HG03520 (cell line): ENCODE data around the gene ARHGAP18.

Experiments used
- ATAC-seq: cut with Tn5 transposase; IDR thresholded peaks from one replicate; pipeline ENCODE4 v1.9.1; 2021; ENCODE audit warnings: mild to moderate bottlenecking, moderate library complexity; ENCODE audit not compliant: unreplicated experiment

ARHGAP18 gene

DNA sequence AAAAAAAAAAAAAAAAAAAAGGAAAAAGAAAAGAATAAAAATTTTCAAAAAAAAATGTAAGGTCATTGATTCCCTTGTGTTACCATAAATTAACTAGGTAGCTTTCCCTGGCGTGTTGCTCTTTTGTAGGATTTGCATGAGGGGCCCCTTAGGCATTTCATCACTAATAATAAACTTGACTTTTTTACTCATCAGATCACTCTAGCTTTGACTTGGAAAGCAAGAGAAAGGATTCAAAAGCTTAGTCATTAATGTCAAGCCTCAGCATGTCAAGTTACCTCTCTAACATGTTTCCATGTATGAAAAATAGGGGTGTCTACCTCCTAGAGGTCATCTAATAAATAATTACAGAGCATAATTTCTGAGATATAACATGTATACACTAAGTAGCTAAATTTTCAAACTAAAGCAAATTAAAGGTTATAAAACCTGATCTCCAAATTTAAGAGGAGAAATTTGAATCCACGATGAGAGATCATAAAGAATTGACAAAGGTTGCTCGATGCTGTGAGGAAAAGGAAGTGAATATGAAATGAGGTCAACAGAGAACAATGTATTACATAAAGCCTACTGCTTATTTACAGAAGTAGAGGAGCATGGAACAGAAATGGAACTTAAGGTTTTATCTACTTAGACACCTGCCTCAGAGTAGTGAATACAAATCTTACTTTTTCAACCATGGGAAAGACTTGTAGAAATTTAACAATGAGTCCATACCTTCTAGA, 86.8 kb downstream of the ARHGAP18 start:
- ATAC-seq, result no peak

DNA sequence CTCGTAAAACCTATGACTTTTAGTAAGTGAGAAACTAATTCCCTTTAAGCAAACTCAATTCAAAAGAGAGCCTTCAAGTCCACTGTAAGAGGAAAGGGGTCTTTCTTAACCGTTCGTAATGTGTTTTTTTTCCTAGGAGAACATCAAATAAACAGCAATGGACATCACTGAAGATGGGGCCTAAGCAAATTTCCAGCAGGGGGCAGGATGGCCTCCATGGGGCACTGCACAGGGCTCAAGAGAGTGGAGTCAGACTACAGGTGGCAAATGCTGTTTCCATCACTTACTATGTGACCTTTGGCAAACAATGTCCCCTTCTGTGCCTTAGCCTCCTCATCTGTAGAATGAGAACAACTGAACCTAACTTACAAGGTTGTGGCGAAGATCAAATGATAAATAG, 88.7 kb downstream of the ARHGAP18 start:
- ATAC-seq, result no peak

DNA sequence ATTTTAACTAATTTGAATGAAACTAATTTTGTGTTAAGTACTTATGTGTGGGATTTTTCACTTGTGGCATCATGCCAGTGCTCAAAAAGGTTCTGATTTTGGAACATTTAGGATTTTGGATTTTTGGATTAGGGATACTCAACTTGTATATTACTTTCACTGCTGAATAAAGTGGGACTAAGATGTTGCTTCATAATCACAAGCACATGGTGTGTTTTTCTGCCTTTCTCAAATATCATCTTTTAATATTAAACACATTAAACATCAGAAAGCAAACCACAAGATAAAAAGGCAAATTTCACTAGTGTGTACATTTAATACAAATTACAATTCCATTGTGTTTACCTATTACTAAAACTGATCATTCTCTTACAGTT, 89.8 kb downstream of the ARHGAP18 start:
- ATAC-seq, result no peak

GRCh38 chr6:129619579-129620233, 90.3 kb downstream of the ARHGAP18 start:
- no peak for ATAC-seq

DNA sequence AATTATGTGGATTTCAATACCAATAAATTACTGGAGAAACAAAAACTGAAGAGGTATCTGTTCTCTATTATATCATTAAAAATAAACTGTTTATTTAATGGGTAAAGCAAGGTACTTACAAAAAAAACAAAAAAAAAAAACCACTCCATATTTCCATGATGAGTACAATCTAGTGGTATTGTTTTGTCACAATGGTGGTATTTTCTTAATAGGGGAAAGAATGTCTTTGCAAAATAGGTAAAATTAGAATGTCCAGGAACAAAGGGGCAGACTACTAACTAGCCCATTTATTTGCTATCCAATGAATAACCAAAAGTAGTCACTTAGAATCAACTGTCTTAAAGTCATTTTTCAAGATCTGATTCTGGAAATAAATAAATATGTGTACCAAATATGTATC, 92.0 kb downstream of the ARHGAP18 start:
- no peak for ATAC-seq

GRCh38 chr6:129615496-129615895, 94.5 kb downstream of the ARHGAP18 start:
- ATAC-seq, result no peak

DNA sequence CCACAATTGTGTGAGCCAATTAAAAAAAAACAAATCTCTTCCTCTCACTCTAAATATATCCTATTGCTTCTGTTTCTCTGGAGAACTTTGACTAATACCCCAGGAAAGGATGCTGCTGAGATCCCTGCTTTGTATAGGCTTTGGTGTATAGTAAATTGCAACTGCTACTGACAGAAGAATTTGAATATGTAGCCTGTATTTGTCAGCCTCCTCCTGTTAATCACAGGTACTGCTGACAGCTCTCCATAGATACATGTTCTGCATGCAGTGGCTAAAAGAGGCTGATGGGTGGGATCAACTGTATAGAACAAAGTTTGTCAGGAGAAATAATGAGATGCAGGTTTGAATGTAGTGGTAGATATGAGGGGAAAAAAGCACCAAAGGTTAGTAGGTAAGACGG, 95.0 kb downstream of the ARHGAP18 start:
- ATAC-seq, result no peak

DNA sequence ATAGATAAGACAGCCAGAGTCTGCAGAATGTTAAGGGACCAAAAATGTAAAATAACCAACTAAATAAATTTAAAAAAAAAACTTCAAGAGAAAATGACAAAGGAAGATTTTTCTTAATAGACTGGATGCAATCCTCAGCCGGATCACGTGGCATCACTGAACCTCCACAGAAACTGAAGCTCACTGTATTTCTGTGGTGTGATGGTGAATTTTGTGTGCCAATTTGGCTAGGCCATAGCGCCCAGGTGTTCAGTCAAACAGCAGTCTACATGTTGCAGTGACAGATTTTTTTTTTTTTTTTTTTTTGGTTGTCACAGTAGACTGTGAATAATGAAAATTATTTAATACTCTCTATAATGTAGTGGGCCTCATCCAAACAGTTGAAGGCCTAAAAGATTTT, 95.5 kb downstream of the ARHGAP18 start:
- no peak for ATAC-seq

DNA sequence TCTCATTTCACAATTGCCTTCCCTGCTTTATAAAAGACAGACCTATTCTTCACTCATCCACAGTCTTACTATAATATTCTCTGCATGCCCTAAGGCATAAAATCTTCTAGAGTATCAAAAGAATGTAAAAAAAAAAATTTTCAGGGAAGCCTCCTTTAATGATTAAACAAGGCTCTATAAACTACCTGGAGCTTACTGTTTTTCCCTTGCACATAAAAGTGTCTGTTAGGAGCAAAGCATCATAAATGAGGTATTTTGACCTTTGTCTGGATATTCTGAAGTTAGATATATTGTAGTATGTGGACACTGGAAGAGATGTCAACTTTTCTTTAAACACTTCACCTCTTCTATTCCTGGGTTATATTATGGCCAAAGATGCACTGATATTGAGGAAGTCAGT, 97.5 kb downstream of the ARHGAP18 start:
- ATAC-seq, result no peak

DNA sequence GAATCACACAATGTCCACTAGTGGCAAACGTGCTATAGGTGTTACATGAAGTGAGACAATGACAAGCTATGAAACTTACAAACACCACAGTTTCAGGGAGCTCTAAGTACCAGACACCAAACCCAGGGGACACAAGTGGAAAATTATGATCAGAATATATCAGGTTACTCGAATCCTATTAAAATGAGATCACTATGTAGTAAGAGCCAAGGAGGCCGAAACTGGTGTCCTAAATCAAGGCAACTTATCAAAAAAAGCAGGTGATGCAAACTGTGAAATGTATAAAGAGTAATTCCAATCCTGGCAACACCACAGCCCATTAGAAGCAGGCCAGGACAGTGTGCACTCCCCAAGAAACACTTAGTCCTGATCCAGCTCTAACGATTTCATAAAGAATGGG, 100.3 kb downstream of the ARHGAP18 start:
- no peak for ATAC-seq

DNA sequence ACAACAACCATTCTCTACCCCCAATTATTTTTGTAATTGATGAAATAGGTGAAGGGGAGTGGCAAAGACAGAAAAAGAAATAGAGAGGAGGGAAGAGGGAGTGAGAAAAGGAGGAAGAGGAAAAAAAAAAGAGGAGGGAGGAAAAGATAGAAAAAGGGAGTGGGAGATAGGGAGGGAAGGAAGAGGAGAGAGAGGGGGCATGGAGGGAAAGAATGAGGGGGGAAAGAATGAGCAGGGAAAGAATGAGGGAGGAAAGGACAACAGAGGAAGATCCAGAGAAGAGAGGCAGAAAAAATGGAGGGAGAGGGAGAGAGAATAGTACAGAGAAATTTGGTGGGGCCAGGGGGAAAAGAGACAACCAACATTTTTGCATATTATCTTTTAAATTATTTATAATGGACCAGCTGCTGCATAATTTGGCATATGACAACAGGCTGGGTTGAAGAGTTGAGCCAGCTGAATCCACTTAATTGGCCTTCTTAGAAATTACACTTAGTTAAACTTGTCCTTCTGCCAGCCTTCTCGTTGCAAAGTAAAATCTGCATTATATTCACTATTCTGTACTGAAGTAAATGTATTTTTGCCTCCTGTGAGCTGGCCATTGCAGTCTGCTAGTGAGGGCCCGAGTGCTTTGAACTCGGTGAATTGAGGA, 101.0 kb downstream of the ARHGAP18 start:
- ATAC-seq, result no peak

DNA sequence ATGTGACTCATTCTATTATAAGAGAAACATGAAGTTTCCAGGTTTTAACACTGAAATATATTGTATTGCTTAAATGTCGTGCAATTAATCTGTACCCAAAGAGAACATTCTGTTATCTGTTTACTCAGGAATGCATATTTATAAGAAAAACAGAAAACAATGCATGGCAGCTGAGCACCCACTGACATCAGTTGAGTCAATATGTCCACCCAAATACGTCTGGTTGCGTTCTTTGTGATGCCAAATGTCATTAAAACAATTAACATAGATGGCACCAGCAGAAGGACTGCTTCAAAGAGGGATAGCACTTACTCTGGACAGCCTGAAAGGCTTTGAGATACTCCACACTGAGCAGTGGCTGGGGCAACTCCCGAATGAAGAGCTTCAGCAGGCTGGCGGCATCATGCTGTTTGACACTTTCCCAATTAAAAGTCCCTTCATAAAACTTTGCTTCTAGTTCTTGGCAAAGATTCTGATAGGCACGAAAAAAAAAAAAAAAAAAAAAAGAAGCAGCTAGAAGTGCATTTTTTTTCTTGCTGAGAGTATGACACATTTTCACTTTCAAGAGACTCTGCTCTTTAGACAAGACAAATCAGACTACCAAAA, 102.3 kb downstream of the ARHGAP18 start:
- ATAC-seq, result no peak

DNA sequence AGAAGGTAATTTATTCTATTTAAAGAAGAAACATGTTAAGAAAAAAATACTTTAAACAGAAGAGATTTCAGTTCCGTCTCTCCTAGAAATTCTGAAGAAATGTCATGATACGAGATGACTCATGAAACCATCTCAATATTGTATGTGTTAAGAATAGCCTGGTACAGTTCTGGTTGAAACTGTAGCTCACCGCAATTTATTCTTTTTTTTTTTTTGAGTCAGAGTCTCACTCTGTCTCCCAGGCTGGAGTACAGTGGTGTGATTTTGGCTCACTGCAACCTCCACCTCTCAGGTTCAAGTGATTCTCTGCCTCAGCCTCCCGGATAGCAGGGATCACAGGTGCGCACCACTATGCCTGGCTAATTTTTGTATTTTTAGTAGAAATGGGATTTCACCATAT, 103.3 kb downstream of the ARHGAP18 start:
- no peak for ATAC-seq

- no peak for ATAC-seq
Measured at GRCh38 chr6:129605967-129606366, 104.0 kb downstream of the ARHGAP18 start.

GRCh38 chr6:129605095-129605494, 104.9 kb downstream of the ARHGAP18 start:
- no peak for ATAC-seq

GRCh38 chr6:129604321-129604720, 105.7 kb downstream of the ARHGAP18 start:
- no peak for ATAC-seq

- ATAC-seq, result no peak
Measured at GRCh38 chr6:129603741-129604140, 106.2 kb downstream of the ARHGAP18 start.

DNA sequence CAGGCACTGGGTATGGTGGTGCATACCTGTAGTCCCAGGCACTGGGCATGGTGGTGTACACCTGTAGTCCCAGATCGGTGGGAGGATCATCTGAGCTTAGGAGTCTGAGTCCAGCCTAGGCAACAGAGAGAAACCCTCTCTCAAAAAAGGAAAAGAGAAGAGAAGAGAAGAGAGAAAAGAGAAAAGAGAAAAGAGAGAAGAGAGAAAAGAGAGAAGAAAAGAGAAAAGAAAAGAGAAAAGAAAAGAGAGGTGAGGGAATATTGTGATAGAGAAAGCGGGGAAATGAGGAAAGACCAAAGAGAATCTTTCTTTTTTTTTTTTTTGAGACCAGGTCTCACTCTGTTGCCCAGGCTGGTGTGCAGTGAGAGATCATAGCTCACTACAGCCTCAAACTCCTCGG, 108.7 kb downstream of the ARHGAP18 start:
- no peak for ATAC-seq

DNA sequence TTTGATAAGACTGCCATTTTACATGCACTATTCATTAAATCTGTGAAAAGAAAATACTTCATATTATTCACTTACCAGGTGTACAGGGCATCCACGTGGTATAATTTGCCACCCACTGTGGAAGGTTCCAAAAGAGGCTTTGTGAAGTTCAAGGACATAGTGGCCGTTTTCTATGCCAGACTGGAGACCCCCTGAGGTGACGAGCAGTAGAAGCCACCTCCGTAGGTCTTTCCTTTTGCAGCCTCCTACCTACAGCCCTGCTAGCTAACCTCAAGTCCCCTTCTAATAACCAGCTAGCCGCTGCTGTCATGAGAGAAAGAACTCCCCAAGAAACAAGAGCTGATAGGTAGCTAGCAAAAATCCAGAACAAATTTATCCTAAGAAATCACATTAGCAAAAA, 110.5 kb downstream of the ARHGAP18 start:
- no peak for ATAC-seq

DNA sequence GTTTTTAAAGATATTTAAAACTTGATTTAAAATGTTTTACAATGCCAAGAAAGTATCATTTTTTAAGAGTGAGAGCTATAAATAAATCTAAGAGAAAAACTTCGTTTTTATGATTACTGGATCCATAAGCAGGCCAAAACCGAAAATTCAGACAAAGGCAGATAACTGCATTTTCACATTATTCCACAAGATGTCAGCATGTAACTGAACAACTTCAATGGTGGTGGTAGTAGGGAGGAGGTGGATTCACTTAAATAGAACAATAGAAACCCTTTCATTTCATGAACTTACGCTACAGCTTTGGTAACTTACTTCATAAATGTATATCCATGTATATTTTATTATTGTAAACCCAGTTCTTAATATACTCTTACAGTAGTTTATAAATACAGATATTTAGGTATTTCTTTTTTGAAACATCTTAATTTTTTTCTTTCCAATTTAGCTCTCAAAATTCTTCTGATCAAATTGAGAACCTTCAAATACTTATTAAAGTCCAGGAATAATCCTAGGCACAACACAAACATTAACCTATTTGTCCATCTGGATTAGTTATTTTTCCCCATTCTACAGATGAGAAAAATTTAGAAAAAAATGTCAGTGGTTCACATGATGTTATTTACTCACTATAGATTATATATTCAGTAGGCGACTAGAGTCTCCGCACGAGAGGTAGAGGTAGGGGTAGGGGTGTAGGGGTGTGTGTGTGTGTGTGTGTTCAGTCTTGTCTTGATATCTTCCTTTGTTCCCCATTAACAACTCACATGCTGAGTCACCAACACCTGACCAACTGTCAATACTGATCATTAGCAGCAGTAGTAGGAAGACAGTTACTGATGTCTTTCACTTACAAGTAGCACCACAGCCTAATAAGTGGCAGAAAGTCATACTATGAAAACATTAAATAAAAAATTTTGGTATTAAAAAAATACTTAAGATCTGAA, 111.5 kb downstream of the ARHGAP18 start:
- peak; percentile 55 for ATAC-seq
